SIG-M5 treated with dmso at 0.1 percent for 504 hours (cell line): Measurements from ENCODE around the gene KIAA1217.

ENCODE experiments used
- DNase-seq: peaks from one replicate; lab custom pipeline; 2025; ENCODE audit not compliant: unreplicated experiment; lab: John Stamatoyannopoulos, UW

The KIAA1217 gene

DNA sequence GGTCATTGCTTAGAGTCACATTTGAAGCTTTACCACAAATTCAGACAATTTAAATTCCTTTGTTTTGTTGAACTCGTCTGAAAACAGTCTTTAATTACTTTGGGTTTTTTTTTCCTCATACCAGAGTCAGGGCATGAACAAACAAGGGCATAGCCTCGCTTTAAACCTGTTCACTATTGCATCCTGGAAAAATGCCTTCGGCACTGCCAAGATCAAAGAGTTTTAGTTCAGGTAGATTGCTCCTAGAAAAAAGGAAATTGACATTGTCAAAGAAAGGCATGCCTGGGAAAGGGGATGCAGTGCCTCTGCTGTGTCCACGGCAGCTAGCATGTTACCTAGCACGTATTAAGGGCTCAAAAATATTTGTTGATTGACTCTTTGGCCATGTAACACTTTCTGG, 279.7 kb downstream of the KIAA1217 start:
- no peak for DNase-seq

DNA sequence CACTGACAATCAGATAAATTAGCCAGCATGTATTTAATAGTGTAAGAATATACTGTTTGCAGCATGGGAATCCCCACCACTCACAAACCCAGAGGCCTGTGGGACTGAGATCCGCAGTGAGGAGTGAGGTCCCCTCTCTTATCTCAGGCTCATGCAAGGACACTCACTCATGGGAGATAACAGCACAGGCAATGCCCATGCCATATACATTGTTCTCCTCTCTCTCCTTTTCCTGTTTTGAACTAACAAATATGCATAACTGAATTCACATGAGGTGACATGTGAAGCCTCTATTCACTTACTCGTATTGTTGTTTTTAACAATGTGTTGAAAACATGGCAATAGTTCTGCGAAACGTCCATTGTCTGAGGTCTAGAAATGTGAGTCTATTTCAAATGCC, 284.2 kb downstream of the KIAA1217 start:
- DNase-seq = no peak

DNA sequence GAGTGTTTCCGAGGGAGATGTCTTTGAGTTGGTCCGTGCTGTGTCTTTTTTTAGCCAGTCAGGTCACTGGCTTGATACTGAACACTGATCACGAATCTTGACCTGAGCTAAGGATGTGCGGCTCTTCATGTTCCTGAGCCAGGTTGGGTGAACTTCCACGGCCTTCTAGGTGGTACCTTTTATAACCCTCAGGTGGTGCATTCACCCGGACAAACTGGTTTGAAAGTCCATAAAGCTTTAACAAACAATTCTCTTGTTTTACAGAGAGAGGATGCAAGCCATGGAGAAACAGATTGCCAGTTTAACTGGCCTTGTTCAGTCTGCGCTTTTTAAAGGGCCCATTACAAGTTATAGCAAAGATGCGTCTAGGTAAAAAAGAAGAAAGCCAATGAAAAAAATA, 285.3 kb downstream of the KIAA1217 start:
- peak; percentile 40 for DNase-seq

DNA sequence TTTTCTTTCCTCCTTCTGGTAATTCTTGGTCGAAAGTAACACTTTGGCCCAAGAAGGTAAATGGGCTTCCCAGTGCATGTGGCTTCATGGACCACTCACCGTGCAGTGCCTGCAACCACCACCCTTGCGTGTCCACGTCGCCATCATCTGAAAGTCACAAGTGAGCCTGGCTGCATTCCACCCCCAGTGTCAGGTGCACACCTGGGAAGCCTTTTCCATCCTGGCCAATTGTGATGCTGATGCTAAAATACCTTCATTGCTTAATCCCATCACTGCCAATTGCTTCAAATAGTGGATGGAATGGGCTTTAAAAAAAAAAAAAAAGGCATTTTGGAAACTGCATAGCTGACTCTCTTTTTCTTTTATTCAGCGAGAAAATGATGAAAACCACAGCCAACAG, 285.8 kb downstream of the KIAA1217 start:
- no peak for DNase-seq

DNA sequence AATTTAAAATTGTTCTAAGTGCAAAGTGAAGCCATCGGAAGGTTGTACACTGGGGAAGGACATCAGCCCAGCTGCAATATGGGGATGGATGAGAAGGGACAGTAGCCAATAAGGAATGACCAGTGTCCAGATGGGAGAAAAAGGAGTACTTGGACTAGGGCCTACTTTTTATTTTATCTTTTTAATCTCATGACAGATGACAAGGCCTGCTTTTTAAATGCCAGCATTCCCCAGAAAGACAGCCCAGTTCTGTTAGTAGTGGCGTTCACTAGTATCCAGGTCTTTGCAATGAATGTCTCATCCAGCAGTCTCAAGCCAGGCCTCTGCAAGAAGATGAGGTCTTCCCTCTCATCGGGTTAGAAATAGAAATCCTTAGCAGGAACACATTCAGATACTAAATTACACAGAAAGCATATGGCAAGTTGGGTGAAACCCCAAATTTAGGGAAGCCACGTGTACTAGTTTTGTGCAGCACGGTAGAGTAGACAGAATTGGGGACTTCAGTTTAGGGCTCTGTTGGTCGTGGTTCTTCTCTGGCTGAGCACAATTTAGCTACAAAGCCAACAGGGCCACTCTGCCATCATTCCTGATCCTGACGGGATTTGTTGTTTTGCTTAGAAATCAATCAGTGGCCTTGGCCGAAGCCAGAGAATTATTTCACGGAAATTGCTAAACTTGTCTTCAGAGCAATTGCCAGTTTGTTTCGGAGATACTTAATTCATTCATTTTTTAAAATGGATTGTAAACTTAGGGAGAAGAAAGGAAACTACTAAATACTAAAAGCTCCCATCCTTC, 286.9 kb downstream of the KIAA1217 start:
- no peak for DNase-seq

DNA sequence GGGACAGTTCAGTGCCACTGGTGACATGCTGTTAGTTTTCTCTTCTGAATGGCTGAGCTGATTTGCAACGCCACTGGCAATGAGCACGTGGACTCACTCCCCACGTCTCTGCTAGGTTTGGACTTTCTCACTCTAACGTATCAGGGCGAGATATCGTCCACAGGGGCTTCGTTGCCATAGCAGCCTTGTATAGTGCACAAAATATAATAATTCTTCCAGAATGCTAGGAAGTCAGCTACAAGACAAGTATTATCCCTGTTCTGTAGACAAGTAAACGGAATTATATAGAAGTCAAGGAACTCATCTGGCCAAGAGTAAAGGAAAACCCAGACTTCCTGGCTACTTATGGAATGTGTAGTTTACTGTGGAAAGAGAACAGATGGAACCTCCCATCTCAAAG, 288.0 kb downstream of the KIAA1217 start:
- no peak for DNase-seq

DNA sequence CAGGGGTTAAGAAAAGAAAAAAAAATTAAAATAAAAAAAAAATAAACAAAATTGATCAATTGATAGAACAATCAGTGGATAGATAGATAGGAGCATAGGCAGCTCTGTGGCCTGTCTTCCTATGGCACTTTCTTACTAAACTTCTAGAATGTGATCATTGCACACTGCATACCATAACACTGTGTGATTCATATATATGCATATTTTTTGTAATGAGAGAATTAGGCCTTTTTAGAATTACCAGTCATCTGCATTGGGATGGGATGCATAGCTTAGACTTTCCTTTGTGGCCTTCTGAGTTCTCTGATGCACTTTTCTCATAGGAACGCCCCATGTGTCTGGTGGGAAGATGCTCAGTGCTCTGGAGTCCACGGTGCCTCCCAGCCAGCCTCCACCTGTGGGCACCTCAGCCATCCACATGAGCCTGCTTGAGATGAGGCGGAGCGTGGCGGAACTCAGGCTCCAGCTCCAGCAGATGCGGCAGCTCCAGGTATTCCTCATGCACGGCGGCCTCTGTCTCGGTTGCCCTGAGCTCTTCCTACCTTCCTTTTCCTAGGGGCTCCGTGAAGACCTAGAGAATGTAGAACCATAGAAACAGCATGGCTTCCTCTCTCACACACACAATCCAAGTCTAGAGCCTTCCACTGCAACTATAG, 292.2 kb downstream of the KIAA1217 start:
- no peak for DNase-seq

DNA sequence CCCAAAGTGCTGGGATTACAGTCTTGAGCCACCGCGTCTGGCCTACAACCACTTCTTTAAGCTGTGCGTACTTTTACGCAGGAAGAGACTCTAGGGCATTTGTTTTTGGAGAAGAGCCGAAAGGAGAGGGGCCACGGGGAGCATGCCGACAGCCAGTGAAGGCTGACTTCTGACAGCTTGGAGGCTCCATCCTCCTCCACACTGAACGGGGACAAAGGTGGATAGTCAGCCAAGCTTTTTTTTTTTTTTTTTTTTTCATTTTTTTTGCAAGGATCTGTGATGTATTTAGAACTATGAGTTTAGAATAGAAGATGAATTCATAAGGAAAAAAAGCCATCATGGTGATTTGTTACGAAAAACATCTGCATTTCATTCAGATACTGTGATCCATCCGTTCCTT, 293.1 kb downstream of the KIAA1217 start:
- no peak for DNase-seq

DNA sequence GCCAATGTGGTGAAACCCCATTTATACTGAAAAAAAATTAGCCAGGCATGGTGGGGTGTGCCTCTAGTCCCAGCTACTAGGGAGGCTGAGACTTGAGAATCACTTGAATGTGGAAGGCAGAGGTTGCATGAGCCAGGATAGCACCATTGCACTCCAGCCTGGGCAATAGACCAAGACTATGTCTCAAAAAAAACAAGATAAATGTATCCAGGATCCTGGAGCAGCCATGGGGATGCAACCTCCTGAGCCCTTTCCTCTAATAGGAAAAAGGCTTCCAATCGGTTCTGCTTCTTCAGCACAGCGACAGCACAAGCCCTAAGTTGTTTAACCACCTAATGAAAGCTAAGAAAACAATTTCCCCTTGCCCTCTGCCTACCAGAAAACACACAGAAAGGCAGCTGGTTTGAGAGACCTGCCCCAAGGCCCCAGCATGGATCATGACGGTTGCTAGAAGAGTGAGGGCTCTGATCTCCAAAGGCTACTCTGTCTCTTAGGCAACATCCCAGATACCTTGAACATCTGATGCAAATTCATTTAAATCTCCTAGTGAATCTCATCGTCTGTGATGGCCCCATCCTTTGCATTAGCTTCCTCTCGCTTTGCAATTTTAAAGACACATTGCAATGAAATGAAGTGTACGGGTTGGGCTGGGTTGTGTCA, 294.0 kb downstream of the KIAA1217 start:
- DNase-seq = no peak

DNA sequence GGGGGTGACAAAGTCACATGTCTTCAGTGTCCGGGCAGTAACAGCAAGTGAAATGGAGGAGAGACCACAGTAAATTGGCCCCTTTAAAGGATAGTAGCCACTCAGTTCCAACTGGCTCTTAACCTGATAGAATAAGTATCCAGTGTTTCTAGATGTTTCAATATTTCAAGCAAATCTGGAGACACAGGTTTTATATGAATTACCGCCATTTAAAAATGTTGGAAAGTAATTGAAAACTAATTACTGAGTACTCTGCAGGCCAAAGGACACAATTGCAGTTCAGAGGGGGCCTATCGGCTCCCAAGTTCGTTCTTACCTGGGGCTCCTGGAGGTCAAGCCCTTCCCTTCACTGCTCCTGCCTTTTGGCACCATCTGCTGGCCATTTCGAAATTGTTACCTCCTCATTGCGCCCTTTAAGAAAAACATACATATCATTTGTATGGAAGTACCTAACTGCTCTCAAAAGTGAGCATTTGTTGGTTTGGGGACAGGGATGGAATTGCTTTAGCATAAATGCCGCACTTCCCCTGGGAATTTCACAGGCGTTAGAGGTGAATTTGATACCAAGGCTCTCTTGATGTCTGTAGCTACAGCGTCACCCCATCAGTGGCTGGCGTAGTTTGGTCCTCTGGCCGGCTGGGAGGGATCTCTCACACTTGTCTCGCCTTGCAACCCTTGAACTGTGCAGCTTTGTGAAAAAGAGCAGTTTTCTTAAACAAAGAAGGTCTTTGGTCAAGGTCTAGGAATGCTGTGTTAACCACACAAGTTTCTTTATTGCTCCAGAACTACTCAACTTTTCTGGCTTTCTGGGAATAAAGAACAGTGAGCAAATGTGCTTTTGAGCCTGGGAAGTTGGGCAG, 294.8 kb downstream of the KIAA1217 start:
- DNase-seq = peak; percentile 5

DNA sequence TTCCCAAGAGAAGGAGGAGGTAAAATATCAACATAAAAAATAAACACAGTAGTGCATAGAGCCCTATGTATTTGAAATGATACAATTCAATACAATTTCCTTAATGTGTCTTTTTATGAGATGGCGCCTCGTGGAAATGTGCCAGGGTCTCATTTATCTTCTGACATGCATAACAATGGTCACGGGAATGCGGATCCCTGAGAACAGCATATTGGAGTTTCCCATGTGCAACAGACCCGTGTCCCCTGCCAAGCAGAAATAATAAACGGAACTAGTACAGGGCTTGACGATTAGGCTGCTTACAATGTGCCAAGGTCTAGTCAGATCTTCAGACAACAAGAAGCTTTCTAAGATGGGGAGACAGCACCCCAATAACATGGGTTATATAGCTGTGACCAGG, 296.8 kb downstream of the KIAA1217 start:
- no peak for DNase-seq

DNA sequence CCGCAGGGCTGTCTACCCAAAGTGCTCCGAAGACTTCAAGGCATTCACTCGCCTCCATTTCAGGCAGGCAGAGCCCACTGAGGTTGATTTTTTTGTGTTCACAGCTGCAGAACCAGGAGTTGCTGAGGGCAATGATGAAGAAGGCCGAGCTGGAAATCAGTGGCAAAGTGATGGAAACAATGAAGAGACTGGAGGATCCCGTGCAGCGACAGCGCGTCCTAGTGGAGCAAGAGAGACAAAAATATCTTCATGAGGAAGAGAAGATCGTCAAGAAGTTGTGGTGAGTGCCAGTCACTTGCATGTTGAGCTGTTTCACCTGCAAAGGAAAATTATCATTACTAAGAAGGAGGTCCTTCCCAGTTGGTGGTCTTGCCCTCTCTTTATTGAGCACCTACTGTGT, 304.2 kb downstream of the KIAA1217 start:
- DNase-seq = peak; percentile 0

DNA sequence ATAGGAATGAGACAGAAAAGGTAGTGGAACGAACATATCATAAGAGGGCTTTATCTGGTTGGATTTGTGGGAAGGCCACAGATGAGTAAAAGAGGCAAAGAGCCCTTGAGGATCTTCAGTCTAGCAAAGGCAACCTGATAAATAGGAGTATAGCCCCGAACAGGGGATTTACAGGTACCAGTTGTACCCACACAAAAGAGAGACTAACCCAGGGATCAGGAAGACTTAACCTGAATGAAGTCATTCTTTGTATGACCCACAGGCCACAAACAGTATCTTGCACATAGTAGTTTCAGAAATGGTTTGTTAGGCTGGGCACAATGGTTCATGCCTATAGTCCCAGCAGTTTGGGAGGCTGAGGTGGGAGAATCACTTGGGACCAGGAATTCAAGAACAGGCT, 306.5 kb downstream of the KIAA1217 start:
- DNase-seq = no peak

DNA sequence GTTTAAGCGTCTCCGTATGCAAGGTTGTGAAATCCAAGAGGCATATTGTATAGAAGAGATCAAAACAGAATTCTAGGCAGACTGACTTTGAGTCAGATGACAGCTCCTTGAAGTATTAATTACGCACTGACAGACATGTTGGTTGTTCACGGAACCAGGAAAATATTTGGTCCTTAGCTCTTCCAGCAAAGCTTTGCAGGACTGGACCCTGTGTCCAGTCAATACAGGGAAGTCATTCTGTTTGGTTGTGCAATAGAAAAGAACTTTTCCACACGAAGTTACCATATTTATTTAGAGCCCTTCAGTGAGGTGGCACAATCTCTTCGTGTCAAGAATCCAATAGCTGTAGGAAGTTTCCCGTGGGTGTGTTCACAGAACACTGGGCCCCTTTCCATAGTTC, 309.5 kb downstream of the KIAA1217 start:
- no peak for DNase-seq

DNA sequence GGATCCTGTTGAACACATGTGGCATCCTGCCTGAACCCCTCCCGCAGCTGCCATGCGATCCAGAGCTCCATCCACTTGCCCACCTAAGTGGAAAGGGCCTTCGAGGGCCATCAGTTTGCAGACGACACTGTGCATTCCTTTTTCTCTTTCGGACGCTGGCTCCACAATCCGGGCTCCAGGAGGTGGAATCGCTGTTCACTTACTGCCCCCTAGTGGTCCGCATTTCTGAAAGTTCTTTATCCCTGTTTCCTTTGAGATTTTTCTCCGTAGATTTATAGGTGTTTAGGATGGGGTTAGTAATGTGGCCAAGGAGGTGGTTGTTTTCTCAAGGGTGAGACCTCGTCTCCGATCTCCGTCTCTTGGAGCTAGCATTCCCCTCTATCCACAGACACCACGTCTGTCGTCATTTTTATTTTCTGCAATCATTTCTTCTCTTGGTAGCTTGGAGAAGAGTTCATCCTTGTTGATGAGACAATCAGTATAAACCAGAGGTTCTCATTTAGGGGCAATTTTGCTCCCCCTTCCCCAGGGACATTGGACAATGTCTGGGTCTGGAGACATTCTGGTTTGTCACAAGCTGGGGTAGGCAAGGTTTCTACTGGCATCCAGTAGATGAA, 310.2 kb downstream of the KIAA1217 start:
- peak; percentile 17 for DNase-seq

DNA sequence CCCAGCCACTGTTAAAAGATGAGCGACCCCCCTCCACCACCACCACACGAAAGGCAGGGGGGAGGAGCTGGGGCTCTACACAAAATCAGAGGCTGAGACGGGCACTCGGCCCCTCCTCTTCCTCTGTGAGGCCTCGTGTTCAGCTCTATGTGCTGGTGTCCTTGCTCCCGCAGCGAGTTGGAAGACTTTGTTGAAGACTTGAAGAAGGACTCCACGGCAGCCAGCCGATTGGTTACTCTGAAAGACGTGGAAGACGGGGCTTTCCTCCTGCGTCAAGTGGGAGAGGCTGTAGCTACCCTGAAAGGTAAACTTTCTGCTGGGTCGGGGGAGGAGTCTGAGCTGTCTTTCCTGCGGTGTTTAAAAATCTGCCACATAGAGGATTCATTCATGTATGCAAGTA, 311.0 kb downstream of the KIAA1217 start:
- DNase-seq = no peak

DNA sequence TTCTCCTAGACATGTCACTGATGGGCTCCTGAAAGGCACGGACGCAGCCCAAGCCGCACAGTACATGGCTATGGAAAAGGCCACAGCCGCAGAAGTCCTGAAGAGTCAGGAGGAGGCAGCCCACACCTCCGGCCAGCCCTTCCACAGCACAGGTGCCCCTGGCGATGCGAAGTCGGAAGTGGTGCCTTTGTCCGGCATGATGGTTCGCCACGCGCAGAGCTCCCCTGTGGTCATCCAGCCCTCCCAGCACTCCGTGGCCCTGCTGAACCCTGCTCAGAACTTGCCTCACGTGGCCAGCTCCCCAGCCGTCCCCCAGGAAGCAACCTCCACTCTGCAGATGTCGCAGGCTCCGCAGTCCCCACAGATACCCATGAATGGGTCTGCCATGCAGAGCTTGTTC, 315.4 kb downstream of the KIAA1217 start:
- DNase-seq = no peak

DNA sequence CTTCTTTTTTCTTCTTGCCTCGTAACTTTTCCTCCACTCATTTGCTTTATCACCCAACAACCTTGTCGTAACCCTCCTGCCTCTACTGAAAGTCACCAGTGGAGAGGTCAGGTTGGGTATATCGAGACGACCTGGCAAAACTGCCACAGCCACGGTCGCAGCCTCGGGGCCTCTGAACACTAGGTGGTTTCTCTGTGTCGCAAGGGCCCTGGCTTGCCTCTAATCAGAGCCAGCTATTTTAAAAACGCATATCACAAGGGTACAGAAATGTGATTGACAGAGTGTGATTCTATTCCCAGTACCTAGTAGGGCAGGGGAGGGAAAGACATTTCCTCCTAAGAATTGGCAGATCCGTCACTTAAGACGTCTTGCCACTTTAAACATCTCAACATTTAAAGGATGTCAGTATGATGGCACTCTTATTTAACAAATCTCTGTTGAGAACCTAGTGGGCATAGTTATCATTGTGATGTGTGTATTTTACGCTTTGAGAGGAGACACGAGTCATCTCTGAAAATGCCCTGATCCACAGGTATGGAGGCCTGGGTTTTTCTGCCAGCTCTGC, 317.2 kb downstream of the KIAA1217 start:
- no peak for DNase-seq

DNA sequence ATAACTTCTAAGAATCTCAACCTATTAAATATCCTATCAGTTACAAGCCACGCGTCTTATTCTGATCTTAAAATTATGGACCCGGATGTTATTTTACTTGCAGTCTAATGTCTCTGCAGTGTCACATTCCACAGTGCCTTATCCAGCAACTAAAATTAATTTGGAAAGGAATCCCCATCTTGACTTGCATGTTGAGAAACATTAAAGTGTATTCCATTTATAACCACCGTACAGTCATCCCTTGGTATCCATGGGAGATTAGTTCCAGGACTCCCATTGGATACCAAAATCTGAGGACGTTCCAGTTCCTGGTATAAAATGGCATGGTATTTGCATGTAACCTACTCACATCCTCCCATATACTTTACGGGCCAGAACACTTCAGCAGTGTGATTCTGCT, 320.0 kb downstream of the KIAA1217 start:
- no peak for DNase-seq

DNA sequence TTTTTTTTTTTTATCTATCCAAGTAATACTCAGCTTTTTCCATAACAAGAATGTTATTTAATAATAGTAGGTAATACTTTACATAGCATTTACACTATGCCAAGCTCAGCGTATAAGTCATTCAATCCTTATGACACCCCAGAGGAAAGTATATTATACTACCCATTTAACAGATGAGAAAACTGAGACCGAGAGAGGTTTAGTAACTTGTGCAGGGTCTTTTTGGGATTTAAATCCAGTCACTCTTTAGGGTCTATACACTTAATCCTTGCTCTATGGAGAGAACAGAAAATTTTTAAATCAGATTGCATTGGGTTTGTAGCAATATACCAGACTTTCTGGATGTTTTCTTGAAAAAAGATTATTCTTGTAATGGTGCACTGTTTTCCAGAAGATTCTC, 322.5 kb downstream of the KIAA1217 start:
- no peak for DNase-seq

DNA sequence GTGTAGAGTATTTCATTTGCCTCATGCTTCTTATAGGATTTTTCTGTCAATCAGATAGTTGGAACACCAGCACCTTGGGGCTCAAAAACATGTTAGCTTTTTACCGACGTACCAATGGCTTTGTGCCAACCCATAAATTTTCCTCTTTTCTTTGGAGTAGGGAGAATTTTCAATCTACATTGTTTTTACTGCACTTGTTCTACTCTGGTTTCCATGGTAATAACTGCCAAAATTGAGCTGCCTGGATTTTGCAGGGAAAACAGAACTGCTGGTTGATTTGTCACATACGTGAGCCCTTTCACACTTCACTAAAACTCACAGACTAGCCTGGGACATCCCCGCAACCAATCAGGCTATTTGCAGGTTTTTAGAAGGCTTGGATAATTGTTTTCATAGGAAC, 325.0 kb downstream of the KIAA1217 start:
- no peak for DNase-seq
